NCI-H2081 treated with DMSO at 0.1 percent for 48 hours (cell line): ENCODE results near the gene URB1.
"Not testable (repeated sequence)": the region's sequence is repeated elsewhere in the genome, so short reads cannot be mapped to it uniquely, and the experiment has no call there.

Source experiments
- DNase-seq: peaks from one replicate; lab custom pipeline; 2025; lab: John Stamatoyannopoulos, UW

Gene URB1

GRCh38 chr21:32412162-32413014, 19.6 kb upstream of the URB1 start, which contains the start of gene EVA1C:
EVA1C (plus strand) TSS chr21:32412706; CDS start chr21:32412854, 148 bp downstream.
- DNase-seq, result no peak

GRCh38 chr21:32411350-32412161, 18.7 kb upstream of the URB1 start:
- DNase-seq, result no peak

- DNase-seq, result no peak
Measured at GRCh38 chr21:32410916-32411315, 18.1 kb upstream of the URB1 start.

- no peak for DNase-seq
Measured at GRCh38 chr21:32410291-32410690, 17.5 kb upstream of the URB1 start.

- no peak for DNase-seq
Measured at GRCh38 chr21:32406405-32406804, 13.6 kb upstream of the URB1 start.

GRCh38 chr21:32403201-32403777, 10.5 kb upstream of the URB1 start:
- no peak for DNase-seq

GRCh38 chr21:32393677-32394001, 827 bp upstream of the URB1 start:
- no peak for DNase-seq

GRCh38 chr21:32392299-32392879, 423 bp downstream of the URB1 start:
- no peak for DNase-seq

- DNase-seq, result no peak
Measured at GRCh38 chr21:32391755-32392154, 1.1 kb downstream of the URB1 start.

GRCh38 chr21:32390537-32391224, 2.1 kb downstream of the URB1 start:
- DNase-seq, result not testable (repeated sequence)

GRCh38 chr21:32389337-32390015, 3.3 kb downstream of the URB1 start:
- DNase-seq, result no peak

- no peak for DNase-seq
Measured at GRCh38 chr21:32388306-32388705, 4.5 kb downstream of the URB1 start.

- no peak for DNase-seq
Measured at GRCh38 chr21:32387151-32387550, 5.7 kb downstream of the URB1 start.

GRCh38 chr21:32386195-32386870, 6.5 kb downstream of the URB1 start:
- no peak for DNase-seq

GRCh38 chr21:32383812-32384211, 9.0 kb downstream of the URB1 start:
- DNase-seq, result no peak

GRCh38 chr21:32382108-32382644, 10.6 kb downstream of the URB1 start:
- DNase-seq, result peak; percentile 10

- DNase-seq, result no peak
Measured at GRCh38 chr21:32381571-32381970, 11.2 kb downstream of the URB1 start.

GRCh38 chr21:32380940-32381339, 11.9 kb downstream of the URB1 start:
- DNase-seq, result no peak

GRCh38 chr21:32378956-32379355, 13.9 kb downstream of the URB1 start:
- no peak for DNase-seq

GRCh38 chr21:32377991-32378390, 14.8 kb downstream of the URB1 start:
- DNase-seq, result no peak
